ENCODE measurements around the gene ACTL9. TPM values are rescaled to one million over a fixed set of nuclear protein-coding genes. Genes with fewer than 3 reads are reported as not detected.

Gene ACTL9
- total RNA-seq, 1 donor from 2014 or later = not detected

- DNase-seq (ENCODE audit: low read depth) (no peak), FAIRE-seq (no peak)
Observed at GRCh38 chr19:8690753-8691539, 7.6 kb downstream of the ACTL9 start.

GRCh38 chr19:8688930-8689329, 9.7 kb downstream of the ACTL9 start:
- no peak for FAIRE-seq
- DNase-seq (ENCODE audit: low read depth) = no peak
- TF ChIP-seq CTCF (IDR thresholded peaks at IDR 0.05; ENCODE audit: insufficient read depth, low read length, severe bottlenecking) = no peak
- no peak overlapping the region for H3K4me3 ChIP-seq (ENCODE audit: low read depth, low read length)
- no peaks in the 10 kb centered on the region for H3K27me3 ChIP-seq (ENCODE audit: control insufficient read depth, insufficient read depth, low read length)
- no peaks in the 10 kb centered on the region for H3K36me3 ChIP-seq (ENCODE audit: control insufficient read depth, insufficient read depth, low read length)

More at GRCh38 chr19:8690753-8691539, 7.6 kb downstream of the ACTL9 start:
- Histone ChIP-seq H3K27me3 (ENCODE audit: control insufficient read depth, insufficient read depth, low read length) (no peaks in the 10 kb centered on the region), H3K4me3 (ENCODE audit: low read depth, low read length) (no peak overlapping the region), H3K36me3 (ENCODE audit: control insufficient read depth, insufficient read depth, low read length) (no peaks in the 10 kb centered on the region)
- no peak for TF ChIP-seq CTCF (IDR thresholded peaks at IDR 0.05; ENCODE audit: insufficient read depth, low read length, severe bottlenecking)

- no peak for TF ChIP-seq CTCF (IDR thresholded peaks at IDR 0.05; ENCODE audit: insufficient read depth, low read length, severe bottlenecking)
- Histone ChIP-seq H3K4me3 (ENCODE audit: low read depth, low read length) (no peak overlapping the region), H3K36me3 (ENCODE audit: control insufficient read depth, insufficient read depth, low read length) (no peaks in the 10 kb centered on the region), H3K27me3 (ENCODE audit: control insufficient read depth, insufficient read depth, low read length) (no peaks in the 10 kb centered on the region)
- FAIRE-seq (no peak), DNase-seq (ENCODE audit: low read depth) (no peak)
Observed at GRCh38 chr19:8686549-8686948, 12.0 kb downstream of the ACTL9 start.

GRCh38 chr19:8684001-8684902, 14.3 kb downstream of the ACTL9 start:
- Histone ChIP-seq H3K4me3 (ENCODE audit: low read depth, low read length) (no peak overlapping the region), H3K36me3 (ENCODE audit: control insufficient read depth, insufficient read depth, low read length) (no peaks in the 10 kb centered on the region), H3K27me3 (ENCODE audit: control insufficient read depth, insufficient read depth, low read length) (no peaks in the 10 kb centered on the region)
- no peak for FAIRE-seq
- DNase-seq (ENCODE audit: low read depth) = no peak
- TF ChIP-seq CTCF (IDR thresholded peaks at IDR 0.05; ENCODE audit: insufficient read depth, low read length, severe bottlenecking) = no peak

- FAIRE-seq (no peak), DNase-seq (ENCODE audit: low read depth) (no peak)
- no peaks in the 10 kb centered on the region for H3K36me3 ChIP-seq (ENCODE audit: control insufficient read depth, insufficient read depth, low read length)
Observed at GRCh38 chr19:8682931-8683330, 15.7 kb downstream of the ACTL9 start.

More at GRCh38 chr19:8682931-8683330, 15.7 kb downstream of the ACTL9 start:
- H3K4me3 ChIP-seq (ENCODE audit: low read depth, low read length) = no peak overlapping the region
- H3K27me3 ChIP-seq (ENCODE audit: control insufficient read depth, insufficient read depth, low read length) = no peaks in the 10 kb centered on the region
- no peak for TF ChIP-seq CTCF (IDR thresholded peaks at IDR 0.05; ENCODE audit: insufficient read depth, low read length, severe bottlenecking)

All from bronchial epithelial cell (primary cell).